Limb (tissue), 2 donors: ENCODE results near the gene KDM5C.

Source experiments
- DNase-seq, 2 donors: peaks; one replicate each; pipeline ENCODE4 v3.0.0-alpha.2; 2016; ENCODE audit errors: extremely low spot score in 2 of 2

KDM5C gene

DNA sequence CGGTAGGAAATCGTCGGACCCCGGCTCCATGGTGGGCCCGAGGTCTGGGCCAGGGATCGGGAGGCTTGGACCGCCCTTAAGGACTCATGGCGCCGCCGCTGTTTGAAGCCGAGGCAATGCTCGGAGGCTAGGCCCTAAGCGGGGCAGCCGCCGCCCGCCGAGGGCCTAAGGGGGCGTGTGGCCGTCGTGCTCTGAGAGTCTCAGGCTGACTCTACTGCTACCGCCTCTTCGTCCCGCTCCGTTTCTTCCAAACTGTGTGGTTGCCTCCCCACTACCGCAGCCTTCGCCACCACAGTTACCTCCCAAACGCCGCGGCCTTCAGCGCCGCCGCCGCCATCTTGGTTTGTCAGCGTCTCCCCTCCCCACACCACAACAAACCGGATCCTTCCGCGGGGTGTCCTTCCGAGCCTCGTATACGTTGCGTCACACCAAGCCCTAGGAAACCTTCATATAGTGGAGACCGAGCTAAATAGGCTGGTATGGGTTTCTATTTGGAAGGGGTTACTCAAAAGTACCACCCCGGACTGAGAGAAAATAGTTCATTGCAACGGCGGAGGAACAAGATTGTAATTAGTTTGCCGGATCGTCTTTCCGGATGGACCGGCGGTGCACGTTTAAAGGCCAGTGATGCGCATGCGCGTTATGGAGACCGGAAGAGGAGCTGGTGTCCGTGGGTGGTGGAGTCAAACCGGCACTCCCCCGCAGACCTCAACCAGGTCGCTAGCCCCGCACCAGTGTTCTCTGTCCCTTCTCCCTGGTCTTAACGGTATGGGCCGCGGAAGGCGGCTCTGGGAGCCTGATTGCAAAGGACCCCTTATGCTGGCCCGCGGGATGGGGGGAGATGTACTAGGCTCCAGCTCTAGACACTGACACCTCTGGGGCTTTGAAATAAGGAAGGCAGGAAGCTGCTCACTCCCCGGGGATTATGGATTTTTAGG, at the start of gene KDM5C:
KDM5C (minus strand) TSS at position 348 of the 938 bp plus-strand sequence; CDS start at position 30, 318 bp downstream.
- DNase-seq: peak; percentile 87 to 90

DNA sequence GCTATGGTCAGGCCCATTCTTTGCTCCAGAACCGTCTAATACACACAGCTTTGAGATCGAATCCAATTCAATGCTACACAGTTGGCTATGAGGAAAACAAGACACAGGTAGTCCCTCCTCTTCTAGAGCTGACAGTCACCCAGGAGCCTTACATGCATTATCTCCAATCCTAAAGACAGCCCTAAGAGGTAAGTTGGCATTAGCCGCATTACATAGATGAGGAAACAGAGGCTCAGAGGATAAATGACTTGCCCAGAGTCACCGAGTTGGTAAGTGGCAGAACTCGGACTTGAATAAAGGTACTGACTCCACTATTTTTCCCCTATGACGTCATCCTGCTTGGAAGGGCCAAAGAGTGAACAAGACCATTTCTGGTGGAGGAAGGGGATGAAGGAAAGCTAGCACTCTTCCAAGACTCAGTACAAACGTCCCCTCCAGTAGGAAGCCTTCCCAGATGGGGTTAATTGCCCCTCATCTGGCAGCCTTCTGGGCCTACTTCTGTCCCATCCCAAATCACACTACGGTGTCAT, 47.9 kb upstream of the KDM5C start:
- no peak for DNase-seq

DNA sequence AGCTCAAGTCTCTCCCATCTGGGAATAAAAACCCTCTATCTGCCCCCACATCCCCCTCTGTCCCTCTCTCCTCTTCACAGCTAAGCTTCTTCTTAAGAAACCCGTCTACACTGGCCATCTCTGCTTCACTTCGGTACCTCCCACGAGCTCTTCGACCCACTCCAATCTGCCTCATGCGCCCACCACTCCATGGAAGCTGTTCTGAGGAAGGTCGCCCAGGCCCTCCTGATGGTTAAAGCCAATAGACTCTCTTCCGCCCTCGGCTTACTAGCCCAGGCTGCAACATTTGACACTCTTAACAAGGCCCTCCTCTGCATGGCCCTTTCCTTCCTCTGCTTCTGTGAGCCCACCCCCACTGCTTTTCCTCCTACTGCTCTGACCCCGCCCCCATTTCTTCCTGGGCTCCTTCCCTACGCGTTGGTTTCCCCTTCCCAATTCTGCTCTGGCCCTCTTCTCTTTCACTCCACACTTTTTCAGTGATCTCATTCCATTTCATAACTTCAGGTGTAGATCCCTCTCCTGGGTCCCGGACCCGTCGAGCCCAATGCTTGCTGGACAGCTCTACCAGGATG, 44.6 kb upstream of the KDM5C start:
- DNase-seq: no peak

DNA sequence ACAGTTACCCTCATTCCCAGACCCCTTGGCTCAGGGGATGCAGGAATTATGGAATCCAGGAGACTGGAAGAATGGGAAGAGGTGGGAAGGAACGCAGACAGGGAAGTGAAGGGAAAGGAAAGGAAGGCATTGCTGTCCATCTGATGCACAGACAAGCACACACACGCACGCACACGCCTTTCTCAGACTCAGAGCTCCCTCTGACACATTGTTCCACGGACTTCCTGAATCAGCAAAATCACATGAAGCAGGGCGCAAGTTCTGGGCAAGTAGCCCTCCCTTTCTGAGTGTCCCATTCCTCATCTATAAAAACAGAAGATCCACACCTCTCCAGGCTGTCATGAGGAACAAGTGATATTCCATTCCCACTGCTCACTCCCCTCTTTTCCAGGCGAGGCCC, 43.2 kb upstream of the KDM5C start:
- no peak for DNase-seq

DNA sequence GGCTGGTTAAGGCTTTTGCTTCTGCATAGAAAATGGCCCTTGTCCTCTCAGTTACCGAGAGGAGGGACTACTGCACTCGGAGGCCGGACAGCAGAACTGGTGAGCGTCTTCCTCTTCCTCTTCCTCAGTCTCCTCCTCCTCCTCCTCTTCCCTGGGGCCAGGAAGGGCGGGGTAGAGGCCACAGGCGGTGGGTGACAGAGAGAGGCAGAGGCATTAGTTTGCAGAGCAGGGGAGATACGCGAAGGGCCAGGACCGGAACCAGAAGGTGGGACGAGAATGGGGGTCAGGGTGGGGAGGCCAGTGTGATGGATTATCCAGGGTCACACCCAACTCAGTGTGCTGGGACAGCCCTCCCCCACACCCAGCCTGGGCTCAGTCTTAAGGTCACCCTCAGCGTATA, 41.9 kb upstream of the KDM5C start:
- DNase-seq: no peak

DNA sequence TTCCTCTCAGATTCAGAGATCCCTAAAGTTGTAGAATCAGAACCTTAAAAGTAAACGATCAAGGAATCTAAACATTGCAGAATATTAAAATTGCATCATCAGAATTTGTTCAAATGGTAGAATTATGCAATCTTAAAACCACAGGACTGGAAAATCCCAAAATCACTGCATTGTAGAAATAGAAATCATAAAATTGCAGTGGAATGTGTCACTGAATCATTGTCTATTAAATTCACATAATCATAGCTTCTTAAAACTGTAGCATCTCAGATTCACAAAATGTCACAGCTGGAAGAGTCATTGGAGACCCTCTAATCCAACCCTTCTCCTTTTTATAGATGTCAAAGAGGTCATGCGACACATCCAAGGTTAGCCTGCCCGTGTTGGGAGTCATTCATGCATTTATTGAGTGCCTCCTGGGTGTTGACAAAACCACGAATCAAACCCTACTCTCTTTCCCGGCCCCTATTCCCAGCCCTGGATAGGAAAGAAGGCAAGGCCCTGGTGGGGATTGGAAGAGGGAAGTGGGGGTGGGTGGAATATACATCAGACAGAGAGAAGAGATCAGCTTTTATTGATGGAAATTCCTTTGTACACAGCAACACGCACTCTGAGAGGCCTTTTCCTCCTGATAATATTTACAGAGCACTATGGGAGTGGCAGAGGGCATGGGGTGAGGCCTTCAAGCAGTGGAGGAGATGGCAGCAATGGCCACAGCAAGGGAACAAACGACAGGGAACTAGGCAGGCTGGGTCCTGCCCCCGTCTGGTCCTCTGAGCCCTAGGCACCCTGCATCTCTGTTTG, 41.0 kb upstream of the KDM5C start:
- DNase-seq: no peak

DNA sequence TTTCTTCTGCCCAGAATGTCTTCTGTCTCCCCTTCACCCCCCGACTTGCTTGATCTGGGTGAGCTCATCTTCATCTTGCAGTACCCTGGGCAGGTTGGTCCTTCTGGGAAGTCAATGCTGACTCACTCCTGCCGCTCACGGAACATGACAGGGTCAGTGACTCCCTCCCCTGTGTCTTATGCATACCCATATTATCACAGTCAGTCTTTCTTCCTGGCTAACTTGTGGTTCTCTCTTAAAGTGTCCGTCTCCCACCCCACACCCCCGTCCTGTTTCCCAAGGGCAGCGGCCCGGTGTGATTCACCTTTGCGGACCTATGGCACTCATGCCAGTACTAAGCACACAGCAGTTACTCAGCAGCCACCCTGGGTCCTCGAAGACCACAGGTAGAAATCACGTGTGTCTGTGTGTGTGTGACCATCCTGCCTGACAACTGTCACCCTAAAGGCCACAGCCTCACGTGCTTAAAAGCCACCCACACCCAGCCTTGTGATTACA, 38.6 kb upstream of the KDM5C start:
- DNase-seq: no peak

DNA sequence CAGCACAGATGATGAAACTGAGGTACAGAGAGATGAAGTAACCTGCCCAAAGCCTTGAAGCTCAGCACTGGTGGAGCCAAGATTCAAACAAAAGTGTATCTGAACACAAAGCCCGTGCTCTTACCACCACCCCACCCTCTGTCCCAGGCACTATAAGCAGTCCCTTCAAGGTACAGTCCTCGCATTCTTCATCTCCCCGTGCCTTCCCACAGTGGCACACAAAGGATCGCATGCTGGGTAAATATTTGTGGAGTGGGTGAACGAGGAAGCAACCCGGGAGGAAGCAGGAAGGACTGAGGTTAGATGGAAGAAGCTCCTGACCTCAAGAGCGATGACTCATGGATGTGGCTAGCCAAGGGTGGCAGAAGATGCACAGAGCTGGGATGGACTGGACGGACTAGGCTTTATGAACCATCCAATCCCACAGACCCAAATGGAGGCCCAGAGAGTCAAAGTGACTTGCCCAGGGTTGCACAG, 37.9 kb upstream of the KDM5C start:
- no peak for DNase-seq

DNA sequence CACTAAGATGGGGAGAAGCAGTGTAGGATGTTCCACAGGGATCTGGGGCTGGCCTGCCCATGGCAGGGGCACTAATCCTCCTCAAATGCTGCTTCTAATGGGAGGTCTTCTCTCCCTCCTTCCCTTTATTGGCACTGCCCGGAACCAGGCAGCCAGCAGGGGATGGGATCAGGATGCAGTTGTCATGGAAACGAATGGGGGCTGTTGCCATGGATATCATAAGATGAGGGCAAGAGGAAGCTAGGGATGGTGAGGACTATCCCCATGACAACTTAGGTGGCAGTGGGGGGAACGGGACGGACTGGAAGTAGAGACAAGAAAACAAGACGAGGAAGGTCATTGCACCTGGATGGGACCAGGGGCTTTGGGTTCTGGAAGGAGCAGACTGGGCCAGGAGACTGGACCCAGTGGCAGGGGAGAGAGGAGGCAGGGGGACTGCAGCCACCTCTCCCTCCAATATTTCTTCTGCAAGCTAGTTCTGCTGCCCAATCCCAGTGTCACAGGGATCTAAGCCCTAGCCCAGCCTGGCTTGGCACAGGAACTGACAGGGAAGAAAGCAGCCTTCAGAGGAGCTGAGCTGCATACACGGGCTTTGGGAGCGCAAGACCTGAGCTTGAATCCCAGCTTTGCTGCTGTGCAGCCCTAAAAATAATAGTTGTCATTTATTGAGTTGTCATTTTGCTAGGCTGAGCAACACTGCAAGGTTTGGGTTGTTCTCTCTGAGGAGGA, 37.3 kb upstream of the KDM5C start:
- no peak for DNase-seq

DNA sequence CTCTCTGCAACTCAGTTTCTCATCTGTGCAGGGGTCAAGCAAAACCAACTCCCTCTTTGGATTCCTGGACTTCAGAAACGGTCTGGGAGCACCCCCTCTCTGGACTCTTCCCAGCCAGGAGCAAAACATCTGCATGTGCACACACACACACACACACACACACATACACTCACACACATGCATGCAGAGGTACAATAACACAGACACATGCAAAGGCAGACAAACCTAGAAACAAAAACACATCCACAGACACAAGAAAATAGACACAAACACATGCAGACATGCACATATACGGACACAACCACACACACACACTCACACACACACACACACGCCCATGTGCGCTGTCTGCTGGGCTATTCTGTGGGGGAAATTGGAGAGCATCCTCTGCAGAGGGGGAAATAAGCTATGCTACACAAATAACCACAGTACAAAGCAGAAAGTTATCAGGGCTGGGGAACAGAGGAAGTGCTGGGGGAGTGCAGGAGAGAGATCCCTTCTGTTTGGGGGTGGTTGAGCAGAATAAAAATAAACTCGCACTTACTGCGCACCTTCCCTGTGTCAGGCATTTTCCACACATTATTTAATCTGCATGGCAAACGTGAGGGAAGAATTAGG, 36.5 kb upstream of the KDM5C start:
- DNase-seq: no peak

DNA sequence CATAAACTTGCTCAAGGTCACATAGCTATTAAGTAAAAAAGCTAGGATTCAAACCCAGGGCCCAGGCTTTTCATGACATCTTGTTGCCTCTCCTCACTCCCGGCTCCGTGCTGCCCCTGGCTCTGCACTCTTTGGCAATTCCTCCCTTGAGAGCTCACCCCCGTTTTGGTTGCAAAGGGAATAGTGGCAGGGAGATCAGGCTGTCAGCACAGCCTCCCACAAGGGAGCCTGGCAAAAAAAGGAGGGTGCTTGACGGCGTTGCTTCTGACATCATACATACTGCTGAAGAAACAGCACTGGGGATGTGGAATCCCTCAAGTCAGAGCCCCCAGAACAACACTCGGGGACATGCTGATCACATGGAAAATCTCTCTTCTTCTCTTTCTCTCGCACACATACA, 35.8 kb upstream of the KDM5C start:
- DNase-seq: no peak

DNA sequence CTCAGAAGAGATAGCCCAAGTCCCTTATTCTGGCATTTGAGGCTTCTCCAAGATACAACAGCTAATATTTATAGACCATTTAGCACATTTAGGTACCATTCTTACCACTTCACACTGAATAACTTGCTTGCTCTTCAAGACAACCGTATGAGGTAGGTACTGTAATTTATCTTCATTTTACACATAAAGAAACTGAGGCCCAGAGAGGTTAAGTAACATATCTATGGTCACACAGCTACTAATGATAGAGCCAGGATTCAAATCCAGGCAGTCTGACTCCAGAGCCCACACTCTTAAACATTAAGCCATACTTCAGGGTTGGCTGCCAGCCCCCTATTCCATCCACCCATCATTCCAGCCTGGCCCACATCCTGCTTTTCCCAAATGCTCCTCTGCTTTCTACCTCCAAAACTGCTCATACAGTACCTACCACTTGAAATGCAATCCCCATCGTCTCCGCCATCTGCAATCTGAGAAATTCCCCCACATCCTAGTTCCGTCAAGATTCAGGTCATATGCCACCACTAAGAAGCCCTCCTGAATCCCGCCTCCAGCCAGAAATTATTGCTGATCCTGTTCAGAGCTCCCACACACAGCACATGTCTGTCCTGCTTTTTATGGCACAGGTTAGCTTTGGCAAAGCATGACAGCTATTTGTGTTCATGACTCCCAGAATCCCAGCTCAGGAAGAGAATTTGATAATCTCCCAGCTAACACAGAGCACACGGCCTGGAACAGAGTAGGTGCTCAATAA, 32.8 kb upstream of the KDM5C start:
- DNase-seq: no peak

DNA sequence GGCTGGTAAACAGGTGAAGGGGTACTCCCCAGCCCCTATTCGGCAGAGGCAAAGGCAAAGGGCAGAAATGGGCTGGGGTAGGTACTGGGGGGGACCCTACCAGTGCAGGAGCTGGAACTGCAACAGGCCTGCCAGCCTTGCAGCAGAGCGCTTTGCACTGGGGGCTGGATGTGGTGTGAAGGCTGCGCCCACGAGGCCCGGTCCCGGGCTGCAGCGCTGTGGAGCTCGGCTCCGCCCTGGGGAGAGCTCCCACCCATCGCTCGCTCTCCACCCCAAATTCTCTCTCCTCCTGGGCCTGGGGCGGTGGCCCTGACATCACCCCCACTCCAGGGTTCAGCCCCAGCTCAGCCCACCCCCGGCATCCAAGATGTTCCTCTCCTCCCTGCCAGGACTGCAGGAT, 32.2 kb upstream of the KDM5C start:
- DNase-seq: no peak

DNA sequence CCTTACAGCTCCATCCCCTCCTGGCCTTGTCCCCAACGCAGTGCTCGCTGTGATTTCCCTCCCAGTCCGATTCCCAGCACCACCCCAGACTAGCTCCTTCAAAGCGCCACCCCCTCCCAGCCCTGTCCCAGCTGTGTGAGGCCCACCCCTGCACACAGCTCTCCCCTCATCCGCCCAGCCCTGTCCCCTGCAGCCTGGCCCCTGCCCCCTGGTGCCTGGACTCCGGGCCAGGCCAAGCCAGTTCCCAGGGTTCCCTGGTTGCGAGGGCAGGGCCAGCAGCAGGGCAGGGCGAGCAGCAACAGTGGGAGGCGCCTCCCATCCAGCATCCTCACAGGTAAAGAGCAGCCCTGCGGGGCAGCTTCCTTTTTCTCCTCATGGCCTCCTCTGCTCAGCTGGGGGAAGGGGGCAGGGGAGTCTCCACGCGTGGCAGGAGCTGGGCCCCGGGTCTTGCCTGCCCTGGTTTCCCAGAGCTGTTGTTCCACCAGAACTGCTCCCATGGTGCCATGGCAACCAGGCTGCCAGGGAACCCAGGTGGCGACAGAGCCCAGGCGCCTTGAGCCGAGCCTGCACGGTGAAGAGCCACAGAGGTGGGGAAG, 31.5 kb upstream of the KDM5C start:
- DNase-seq: no peak

DNA sequence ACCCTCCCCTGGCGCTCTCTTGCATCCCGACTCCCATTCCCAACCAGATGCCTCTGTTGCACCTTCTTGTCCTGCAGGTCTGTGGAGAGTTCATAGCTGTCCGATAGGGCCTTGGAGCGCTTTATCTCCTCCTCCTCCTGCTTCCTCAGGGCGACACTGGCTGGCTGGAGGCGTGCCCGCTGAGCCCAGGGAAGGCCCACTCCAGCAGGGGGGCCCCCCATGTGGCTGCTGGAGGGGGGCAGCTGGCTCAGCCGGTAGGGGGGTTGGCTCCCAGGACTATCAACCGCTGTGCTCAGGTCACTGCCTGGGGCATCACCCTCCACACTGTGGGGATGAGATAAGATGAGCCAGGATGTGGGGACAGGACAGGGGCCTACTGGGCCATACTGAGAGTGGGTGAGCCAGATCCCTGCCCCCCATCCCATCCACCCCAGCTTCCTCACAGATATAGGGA, 30.8 kb upstream of the KDM5C start:
- DNase-seq: no peak

DNA sequence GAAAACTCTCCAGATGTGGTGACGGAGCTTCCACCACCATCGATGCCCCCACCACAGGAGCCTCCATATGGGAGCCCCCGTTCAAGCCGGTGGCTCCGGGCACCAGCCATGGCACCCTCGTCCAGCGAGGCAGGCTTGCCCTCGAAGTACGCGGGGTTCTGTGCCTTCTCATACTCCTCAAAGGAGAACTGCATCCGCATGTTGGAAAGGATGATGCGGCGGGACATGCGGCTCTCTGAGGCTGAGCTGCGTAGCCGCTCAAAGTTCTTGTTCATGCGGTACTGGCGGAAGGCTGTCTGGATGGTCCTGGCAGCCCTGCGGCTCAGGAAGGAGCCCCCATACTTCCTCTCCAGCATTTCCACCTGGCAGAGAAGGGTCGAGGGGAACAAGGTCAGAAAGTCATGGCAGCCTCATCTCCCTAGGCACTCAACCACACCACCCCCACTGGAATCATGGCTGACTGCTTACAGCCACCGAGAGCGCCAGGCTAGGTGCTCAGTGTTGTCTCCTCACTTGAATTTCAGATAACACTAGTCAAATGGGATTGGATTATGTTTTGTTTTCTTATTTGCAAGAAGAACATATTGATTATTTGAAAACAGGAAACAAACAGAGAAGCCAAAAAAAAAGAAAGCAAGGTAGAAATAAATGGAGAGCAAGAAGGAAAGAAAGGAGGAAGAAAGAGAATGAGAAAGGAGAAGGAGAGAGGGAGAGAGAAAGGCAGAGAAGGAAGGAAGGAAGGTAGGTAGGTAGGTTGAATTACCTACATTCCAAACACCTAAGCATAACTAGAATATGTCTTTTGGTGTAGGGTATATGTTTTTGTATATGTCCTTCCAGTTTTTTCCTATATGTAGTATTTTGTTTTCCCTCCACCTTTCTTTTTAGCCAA, 29.8 kb upstream of the KDM5C start:
- no peak for DNase-seq

DNA sequence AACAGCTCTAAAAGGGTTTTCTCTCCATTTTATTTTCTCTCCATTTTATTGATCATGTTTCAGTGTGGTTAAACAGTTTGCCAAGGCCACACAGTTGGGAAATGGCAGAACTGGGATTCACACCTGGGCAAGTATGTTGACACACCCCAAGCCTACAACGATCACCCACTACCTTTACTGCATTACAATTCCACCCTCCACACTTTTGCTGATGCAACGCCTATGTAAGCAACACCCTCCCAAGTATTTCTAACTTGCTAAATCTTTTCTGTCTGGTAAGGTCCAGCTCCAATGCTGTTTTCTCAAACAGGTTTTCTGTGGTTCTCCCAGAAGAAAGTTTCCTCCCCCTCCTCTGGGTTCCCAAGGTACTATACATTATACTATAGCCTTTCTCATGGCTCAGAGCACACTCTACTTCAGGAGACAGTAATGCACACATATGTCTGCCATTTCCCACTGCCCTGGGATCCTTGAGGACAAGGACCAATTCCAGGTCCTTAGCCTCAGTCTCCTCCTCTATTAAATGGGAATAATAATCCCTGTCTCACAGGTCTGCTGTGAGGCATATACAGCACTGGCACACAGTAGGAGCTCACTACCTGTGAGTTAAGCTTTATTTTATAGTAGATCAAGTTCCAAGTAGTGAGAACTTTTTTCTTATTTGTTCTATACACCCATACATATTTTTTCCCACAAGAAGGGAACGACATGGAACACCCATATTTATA, 28.4 kb upstream of the KDM5C start:
- no peak for DNase-seq

DNA sequence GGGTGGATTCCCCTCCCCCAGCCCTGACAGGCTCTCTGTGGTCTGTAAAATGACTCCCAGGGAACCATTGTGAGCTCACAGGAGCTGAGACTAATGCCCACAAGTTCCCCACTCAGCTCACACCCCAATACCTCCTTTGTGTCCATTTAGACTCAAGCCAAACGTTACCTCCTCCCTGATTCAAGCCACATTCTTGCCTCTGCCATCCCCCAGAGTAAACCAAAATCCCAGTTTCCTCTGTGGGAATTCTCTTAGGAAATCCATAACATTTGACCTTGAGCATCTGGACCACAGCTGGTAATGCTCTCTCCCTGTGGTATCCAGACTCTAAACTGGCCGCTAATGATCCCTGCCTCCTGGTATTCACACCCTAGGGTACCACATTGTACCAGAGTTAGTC, 26.3 kb upstream of the KDM5C start:
- DNase-seq: no peak
